ENCODE results near the gene ANGEL2. TPM values are rescaled to one million over a fixed set of nuclear protein-coding genes. Genes with fewer than 3 reads are reported as not detected.

Gene ANGEL2
- total RNA-seq, 4 donors from 2014 or later = 23.8 to 53.3 (median 31.2) TPM

GRCh38 chr1:212950243-212951125, 65.2 kb downstream of the ANGEL2 start, which contains the start of gene VASH2:
Gene VASH2 (plus strand): TSS chr1:212950541. CDS start chr1:212951543, 1,002 bp downstream.
- H3K4me3 ChIP-seq (ENCODE audit: low read depth, poor library complexity, severe bottlenecking) = peak within 1 kb of the TSS; percentile 28
- WGBS, 2 donors = 1% methylated on average over 19 to 37 of the region's 61 CpGs
- TF ChIP-seq, protein P1, sequence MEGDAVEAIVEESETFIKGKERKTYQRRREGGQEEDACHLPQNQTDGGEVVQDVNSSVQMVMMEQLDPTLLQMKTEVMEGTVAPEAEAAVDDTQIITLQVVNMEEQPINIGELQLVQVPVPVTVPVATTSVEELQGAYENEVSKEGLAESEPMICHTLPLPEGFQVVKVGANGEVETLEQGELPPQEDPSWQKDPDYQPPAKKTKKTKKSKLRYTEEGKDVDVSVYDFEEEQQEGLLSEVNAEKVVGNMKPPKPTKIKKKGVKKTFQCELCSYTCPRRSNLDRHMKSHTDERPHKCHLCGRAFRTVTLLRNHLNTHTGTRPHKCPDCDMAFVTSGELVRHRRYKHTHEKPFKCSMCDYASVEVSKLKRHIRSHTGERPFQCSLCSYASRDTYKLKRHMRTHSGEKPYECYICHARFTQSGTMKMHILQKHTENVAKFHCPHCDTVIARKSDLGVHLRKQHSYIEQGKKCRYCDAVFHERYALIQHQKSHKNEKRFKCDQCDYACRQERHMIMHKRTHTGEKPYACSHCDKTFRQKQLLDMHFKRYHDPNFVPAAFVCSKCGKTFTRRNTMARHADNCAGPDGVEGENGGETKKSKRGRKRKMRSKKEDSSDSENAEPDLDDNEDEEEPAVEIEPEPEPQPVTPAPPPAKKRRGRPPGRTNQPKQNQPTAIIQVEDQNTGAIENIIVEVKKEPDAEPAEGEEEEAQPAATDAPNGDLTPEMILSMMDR (IDR thresholded peaks at IDR 0.05) = no peak
- no peak for TF ChIP-seq POLR2A (IDR thresholded peaks at IDR 0.05)
- DNase-seq (ENCODE audit: low spot score in 2 of 2) = peak; percentile 81 to 96
- intact Hi-C loops (cut with DNase I; ENCODE audit: low total_unique reads) = no loop called here

- no peak for DNase-seq (ENCODE audit: low spot score in 2 of 2)
- intact Hi-C loops (cut with DNase I; ENCODE audit: low total_unique reads) = no loop called here
- 38 to 54% methylated on average over 2 of the region's 2 CpGs for WGBS, 2 donors
- H3K4me3 ChIP-seq (ENCODE audit: low read depth, poor library complexity, severe bottlenecking) = no peak overlapping the region
- TF ChIP-seq, protein P1 (IDR thresholded peaks at IDR 0.05) = no peak
- no peak for TF ChIP-seq POLR2A (IDR thresholded peaks at IDR 0.05)
Measured at GRCh38 chr1:212949771-212950170, 65.9 kb downstream of the ANGEL2 start.

DNA sequence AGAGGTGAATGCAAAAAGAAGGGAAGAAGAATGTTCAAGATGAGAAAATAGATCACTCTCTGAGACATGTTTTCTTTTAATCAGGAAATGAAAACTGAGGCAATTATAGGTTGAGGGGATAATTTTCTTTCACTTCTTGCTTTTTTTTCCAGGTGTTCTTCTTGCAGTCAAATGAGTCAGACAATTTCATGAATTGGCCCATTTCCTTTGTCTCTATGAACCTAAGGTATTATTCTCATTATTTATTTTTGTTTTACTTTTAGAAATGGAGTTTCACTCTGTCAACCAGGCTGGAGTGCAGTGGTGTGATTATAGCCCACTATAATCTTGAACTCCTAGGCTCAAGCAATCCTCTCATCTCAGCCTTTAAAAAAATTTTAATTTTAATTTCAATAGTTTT, 68.8 kb downstream of the ANGEL2 start:
- TF ChIP-seq, protein P1 (IDR thresholded peaks at IDR 0.05) = no peak
- no peak for TF ChIP-seq POLR2A (IDR thresholded peaks at IDR 0.05)
- H3K4me3 ChIP-seq (ENCODE audit: low read depth, poor library complexity, severe bottlenecking) = no peak overlapping the region
- no peak for DNase-seq (ENCODE audit: low spot score in 2 of 2)
- intact Hi-C loops (cut with DNase I; ENCODE audit: low total_unique reads) = loop anchor here (1.0 kb wide), 1 partner anchor 44 kb away; no protein-coding TSS in a partner anchor

DNA sequence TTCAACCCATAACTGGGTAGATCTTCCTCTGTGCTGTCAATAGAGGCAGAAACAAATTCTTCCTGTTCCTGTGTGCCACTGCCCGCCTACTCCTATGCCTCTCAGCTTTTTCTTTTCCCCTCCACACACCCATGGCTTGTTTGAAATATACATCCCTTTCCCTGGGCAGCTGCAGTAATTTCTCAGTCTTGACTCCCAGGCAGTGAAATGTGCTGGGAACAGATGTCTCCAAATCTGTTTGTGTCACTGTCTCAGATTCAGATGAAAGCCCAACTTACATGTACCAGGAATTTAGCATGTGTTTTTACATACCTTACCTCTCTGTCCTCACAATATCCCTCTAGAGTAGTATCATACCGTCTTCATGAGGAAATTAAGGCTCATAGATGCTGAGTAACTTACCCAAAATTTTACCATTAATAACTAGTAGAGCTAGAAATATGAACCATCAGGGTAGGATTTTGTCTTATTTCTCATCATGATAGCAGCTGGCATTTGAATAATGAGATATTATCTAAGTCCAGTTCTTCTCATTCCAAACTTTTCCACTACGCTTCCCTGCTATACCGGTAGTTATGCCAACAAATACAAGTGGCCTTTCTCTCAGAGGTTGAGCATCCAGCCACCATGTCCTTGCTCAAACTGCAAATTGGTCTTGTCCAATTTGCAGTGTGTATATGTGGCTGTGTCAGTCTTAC, 70.1 kb downstream of the ANGEL2 start:
- intact Hi-C loops (cut with DNase I; ENCODE audit: low total_unique reads) = loop anchor here (1.0 kb wide), 1 partner anchor 42 kb away; no protein-coding TSS in a partner anchor
- TF ChIP-seq, protein P1 (IDR thresholded peaks at IDR 0.05) = no peak
- no peak for TF ChIP-seq POLR2A (IDR thresholded peaks at IDR 0.05)
- H3K4me3 ChIP-seq (ENCODE audit: low read depth, poor library complexity, severe bottlenecking) = no peak overlapping the region
- DNase-seq (ENCODE audit: low spot score in 2 of 2) = no peak
- WGBS, 2 donors = 82 to 87% methylated on average over 4 of the region's 4 CpGs

- WGBS, 2 donors = 87% methylated on average over 2 of the region's 2 CpGs
- intact Hi-C loops (cut with DNase I; ENCODE audit: low total_unique reads) = no loop called here
- TF ChIP-seq, protein P1 (IDR thresholded peaks at IDR 0.05) = no peak
- no peak for TF ChIP-seq POLR2A (IDR thresholded peaks at IDR 0.05)
- no peak for DNase-seq (ENCODE audit: low spot score in 2 of 2)
- no peak overlapping the region for H3K4me3 ChIP-seq (ENCODE audit: low read depth, poor library complexity, severe bottlenecking)
Measured at GRCh38 chr1:212945056-212945455, 70.6 kb downstream of the ANGEL2 start.

All from lower leg skin (tissue), 4 donors.